Peyer's patch (tissue), 4 donors: ENCODE data around the gene RFTN1.

Source experiments
- CTCF ChIP-seq, 6 experiments: fragments of 450-650 bp in 4 of 6; fragments of 200-600 bp in 2 of 6; sonication (generic) in 1 of 6; IDR thresholded peaks; one replicate each; pipeline ENCODE4 v1.5.1; 2017 to 2019; ENCODE audit warnings: antibody characterized with exemption in 6 of 6, mild to moderate bottlenecking in 3 of 6, moderate library complexity in 1 of 6
- POLR2A ChIP-seq, 2 donors: fragments of 450-650 bp; IDR thresholded peaks; one replicate each; pipeline ENCODE4 v1.5.1; 2017; ENCODE audit warnings: antibody characterized with exemption in 2 of 2, mild to moderate bottlenecking in 2 of 2, moderate library complexity in 2 of 2

GRCh38 chr3:16279010-16279801, 234.3 kb downstream of the RFTN1 start:
- TF ChIP-seq POLR2A (IDR thresholded peaks at IDR 0.05): no peak
- no peak for TF ChIP-seq CTCF (IDR thresholded peaks at IDR 0.05)
